Measurements from ENCODE around the gene KIF5A. TPM values are rescaled to one million over a fixed set of nuclear protein-coding genes. Genes with fewer than 3 reads are reported as not detected.

Gene KIF5A
- polyA plus RNA-seq, 3 donors, result 0.01 TPM; not detected in 2

GRCh38 chr12:57604992-57605810, 55.4 kb downstream of the KIF5A start:
- peak overlapping the region; percentile 77 for H3K4me2 ChIP-seq (replicated peaks; ENCODE audit: extremely low read depth, low read length, poor library complexity, severe bottlenecking)
- H3K27ac ChIP-seq (ENCODE audit: low read depth in 1 of 2, low read length in 2 of 2), result no peak overlapping the region
- H3K36me3 Mint-ChIP-seq, result peaks cover 29% of the 10 kb centered on the region in 2 donors
- no peak for DNase-seq
- peaks cover 9 to 13% of the 10 kb centered on the region in 2 donors for H3K4me1 ChIP-seq (ENCODE audit: control insufficient read depth in 1 of 2, insufficient read depth in 2 of 2, low read length in 2 of 2)
- intact Hi-C loops (cut with micrococcal nuclease), result no loop called here
- H3K36me3 ChIP-seq (replicated peaks in 1 of 2; ENCODE audit: control insufficient read depth in 1 of 2, insufficient read depth in 2 of 2, low read length in 2 of 2), result peaks cover 21 to 23% of the 10 kb centered on the region in 2 donors
- H3K9me3 ChIP-seq (replicated peaks in 1 of 2; ENCODE audit: control insufficient read depth in 1 of 2, insufficient read depth in 1 of 2, low read length in 2 of 2), result no peaks in the 10 kb centered on the region
- peaks cover 18% of the 10 kb centered on the region for H3K4me1 Mint-ChIP-seq
- no peaks in the 10 kb centered on the region for H4K20me1 ChIP-seq (ENCODE audit: insufficient read depth, low read length)
- 12% methylated on average over 16 of the region's 25 CpGs for WGBS (ENCODE audit: insufficient coverage)
- H3K9ac ChIP-seq (ENCODE audit: insufficient read depth, low read length, poor library complexity, severe bottlenecking), result peak overlapping the region; percentile 36
- TF ChIP-seq CTCF (IDR thresholded peaks at IDR 0.05), result no peak
- peaks cover 15 to 50% of the 10 kb centered on the region in 2 donors for H3K27me3 ChIP-seq (ENCODE audit: control insufficient read depth in 2 of 2, insufficient read depth in 2 of 2, low read length in 2 of 2)
- H2AFZ ChIP-seq (ENCODE audit: insufficient read depth, low read depth, low read length, poor library complexity, severe bottlenecking), result peak overlapping the region; percentile 75
- peak overlapping the region; percentile 25 to 71 (median 26) for H3K4me3 ChIP-seq (replicated peaks in 1 of 3; ENCODE audit: low read depth in 2 of 3, low read length in 3 of 3)
- no peaks in the 10 kb centered on the region for H3K79me2 ChIP-seq (ENCODE audit: insufficient read depth, low read length)
- peaks cover 48 to 54% (median 48%) of the 10 kb centered on the region in 3 donors for H3K27me3 Mint-ChIP-seq (ENCODE audit: low read depth in 3 of 3)
- peak overlapping the region; percentile 74 to 85 for H3K4me3 Mint-ChIP-seq
- H3K9me3 Mint-ChIP-seq, result peaks cover 0 to 18% (median 2%) of the 10 kb centered on the region in 7 donors
- H3K27ac Mint-ChIP-seq, result no peak overlapping the region

- Mint-ChIP-seq H3K4me3 (no peak overlapping the region), H3K27me3 (ENCODE audit: low read depth in 3 of 3) (peaks cover 54 to 60% (median 54%) of the 10 kb centered on the region in 3 donors), H3K36me3 (peaks cover 22 to 24% of the 10 kb centered on the region in 2 donors), H3K9me3 (peaks cover 0 to 22% (median 3%) of the 10 kb centered on the region in 7 donors), H3K4me1 (peaks cover 24% of the 10 kb centered on the region), H3K27ac (no peak overlapping the region)
- Histone ChIP-seq H2AFZ (ENCODE audit: insufficient read depth, low read depth, low read length, poor library complexity, severe bottlenecking) (no peak overlapping the region), H3K27me3 (ENCODE audit: control insufficient read depth in 2 of 2, insufficient read depth in 2 of 2, low read length in 2 of 2) (peaks cover 22 to 57% of the 10 kb centered on the region in 2 donors), H3K9me3 (replicated peaks in 1 of 2; ENCODE audit: control insufficient read depth in 1 of 2, insufficient read depth in 1 of 2, low read length in 2 of 2) (peaks cover 0 to 2% of the 10 kb centered on the region in 2 donors), H3K79me2 (ENCODE audit: insufficient read depth, low read length) (no peaks in the 10 kb centered on the region), H3K4me1 (ENCODE audit: control insufficient read depth in 1 of 2, insufficient read depth in 2 of 2, low read length in 2 of 2) (peaks cover 14 to 20% of the 10 kb centered on the region in 2 donors), H3K9ac (ENCODE audit: insufficient read depth, low read length, poor library complexity, severe bottlenecking) (no peak overlapping the region), H3K4me2 (replicated peaks; ENCODE audit: extremely low read depth, low read length, poor library complexity, severe bottlenecking) (no peak overlapping the region), H4K20me1 (ENCODE audit: insufficient read depth, low read length) (no peaks in the 10 kb centered on the region), H3K36me3 (replicated peaks in 1 of 2; ENCODE audit: control insufficient read depth in 1 of 2, insufficient read depth in 2 of 2, low read length in 2 of 2) (peaks cover 15 to 17% of the 10 kb centered on the region in 2 donors), H3K27ac (ENCODE audit: low read depth in 1 of 2, low read length in 2 of 2) (no peak overlapping the region), H3K4me3 (replicated peaks in 1 of 3; ENCODE audit: low read depth in 2 of 3, low read length in 3 of 3) (no peak overlapping the region)
- intact Hi-C loops (cut with micrococcal nuclease), result no loop called here
- DNase-seq, result no peak
- TF ChIP-seq CTCF (IDR thresholded peaks at IDR 0.05), result no peak
- WGBS (ENCODE audit: insufficient coverage), result 87% methylated on average over 3 of the region's 4 CpGs
These were observed 56.0 kb downstream of the KIF5A start for GRCh38 chr12:57605811-57606311.

Data from CD14-positive monocyte (primary cell).